HTR-8/SVneo (cell line): Measurements from ENCODE around the gene SH3GL2.

Experiments used
- DNase-seq: peaks from one replicate; pipeline ENCODE4 v3.0.0; 2011; ENCODE audit warnings: low spot score, mixed read lengths; ENCODE audit not compliant: insufficient read length
- FAIRE-seq: peaks from 2 replicates; lab custom pipeline; 2011; peaks lifted over from hg19 to GRCh38; lab: Jason Lieb, UNC

The SH3GL2 gene

GRCh38 chr9:17651725-17652124, 72.9 kb downstream of the SH3GL2 start:
- FAIRE-seq (no peak), DNase-seq (no peak)

GRCh38 chr9:17653947-17654465, 75.1 kb downstream of the SH3GL2 start:
- FAIRE-seq (no peak), DNase-seq (no peak)

- no peak for DNase-seq
These were observed 78.0 kb downstream of the SH3GL2 start for GRCh38 chr9:17656889-17657288.

GRCh38 chr9:17658237-17658636, 79.4 kb downstream of the SH3GL2 start:
- DNase-seq (no peak), FAIRE-seq (no peak)

More at GRCh38 chr9:17656889-17657288, 78.0 kb downstream of the SH3GL2 start:
- no peak for FAIRE-seq

GRCh38 chr9:17660158-17660557, 81.3 kb downstream of the SH3GL2 start:
- FAIRE-seq (no peak), DNase-seq (no peak)

GRCh38 chr9:17665450-17665849, 86.6 kb downstream of the SH3GL2 start:
- DNase-seq: no peak
- FAIRE-seq: no peak

GRCh38 chr9:17669206-17669605, 90.3 kb downstream of the SH3GL2 start:
- no peak for FAIRE-seq
- DNase-seq: no peak

GRCh38 chr9:17682684-17683083, 103.8 kb downstream of the SH3GL2 start:
- FAIRE-seq (no peak), DNase-seq (no peak)

GRCh38 chr9:17688834-17689233, 110.0 kb downstream of the SH3GL2 start:
- FAIRE-seq: no peak
- no peak for DNase-seq

- no peak for DNase-seq
These were observed 115.5 kb downstream of the SH3GL2 start for GRCh38 chr9:17694336-17694735.

GRCh38 chr9:17695482-17695881, 116.6 kb downstream of the SH3GL2 start:
- DNase-seq (no peak), FAIRE-seq (no peak)

More at GRCh38 chr9:17694336-17694735, 115.5 kb downstream of the SH3GL2 start:
- FAIRE-seq: no peak

- DNase-seq (no peak), FAIRE-seq (no peak)
These were observed 120.9 kb downstream of the SH3GL2 start for GRCh38 chr9:17699615-17700330.

- FAIRE-seq (no peak), DNase-seq (no peak)
These were observed 127.5 kb downstream of the SH3GL2 start for GRCh38 chr9:17706347-17706746.

GRCh38 chr9:17719053-17719452, 140.2 kb downstream of the SH3GL2 start:
- DNase-seq (no peak), FAIRE-seq (no peak)

GRCh38 chr9:17721954-17722353, 143.1 kb downstream of the SH3GL2 start:
- no peak for DNase-seq

GRCh38 chr9:17723656-17724055, 144.8 kb downstream of the SH3GL2 start:
- DNase-seq (no peak), FAIRE-seq (no peak)

More at GRCh38 chr9:17721954-17722353, 143.1 kb downstream of the SH3GL2 start:
- FAIRE-seq: no peak

- DNase-seq: no peak
These were observed 146.6 kb downstream of the SH3GL2 start for GRCh38 chr9:17725399-17726010.

GRCh38 chr9:17726298-17726697, 147.4 kb downstream of the SH3GL2 start:
- DNase-seq: no peak
- no peak for FAIRE-seq

More at GRCh38 chr9:17725399-17726010, 146.6 kb downstream of the SH3GL2 start:
- FAIRE-seq: no peak

GRCh38 chr9:17730899-17731298, 152.0 kb downstream of the SH3GL2 start:
- FAIRE-seq: no peak
- no peak for DNase-seq

- FAIRE-seq (no peak), DNase-seq (no peak)
These were observed 152.4 kb downstream of the SH3GL2 start for GRCh38 chr9:17731308-17731707.

- FAIRE-seq (no peak), DNase-seq (no peak)
These were observed 155.8 kb downstream of the SH3GL2 start for GRCh38 chr9:17734674-17735073.
